Osteocyte (in vitro differentiated cells): Measurements from ENCODE around the gene NFYC. TPM values are rescaled to one million over a fixed set of nuclear protein-coding genes. Genes with fewer than 3 reads are reported as not detected.
A peak's percentile ranks its signal among the peaks of the same experiment; 100 is the strongest.

Experiments
- DNase-seq: peaks from one replicate; pipeline ENCODE4 v3.0.0; 2021; ENCODE audit warnings: mixed read lengths; ENCODE audit not compliant: unreplicated experiment; ENCODE audit errors: extremely low spot score
- H3K27ac Mint-ChIP-seq: one replicate; pipeline ENCODE4 v1.8.0; 2021; ENCODE audit warnings: mild to moderate bottlenecking, mixed read lengths; ENCODE audit not compliant: unreplicated experiment
- H3K27me3 Mint-ChIP-seq: one replicate; pipeline ENCODE4 v1.8.0; 2021; ENCODE audit warnings: mixed read lengths; ENCODE audit not compliant: unreplicated experiment
- H3K36me3 Mint-ChIP-seq: one replicate; pipeline ENCODE4 v1.8.0; 2021; ENCODE audit warnings: mixed read lengths; ENCODE audit not compliant: unreplicated experiment
- H3K4me1 Mint-ChIP-seq: one replicate; pipeline ENCODE4 v1.8.0; 2021; ENCODE audit warnings: mixed read lengths; ENCODE audit not compliant: unreplicated experiment
- H3K4me3 Mint-ChIP-seq: one replicate; pipeline ENCODE4 v1.8.0; 2021; ENCODE audit warnings: mild to moderate bottlenecking, moderate library complexity, mixed read lengths; ENCODE audit not compliant: unreplicated experiment
- H3K9me3 Mint-ChIP-seq: one replicate; pipeline ENCODE4 v1.8.0; 2021; ENCODE audit warnings: mixed read lengths; ENCODE audit not compliant: unreplicated experiment
- CTCF ChIP-seq: fragments of 200-600 bp; sonication (generic); IDR thresholded peaks from 2 replicates; pipeline ENCODE4 v1.5.0; 2021; ENCODE audit warnings: antibody characterized with exemption, mild to moderate bottlenecking, moderate library complexity
- total RNA-seq: library from RNA; stranded (reverse); gene quantifications from 2 replicates; pipeline ENCODE4 v1.2.1, GENCODE V29; 2021

Gene NFYC
- total RNA-seq, 1 donor from 2014 or later: 49.0 TPM

- Mint-ChIP-seq H3K4me1 (peaks cover 1% of the 10 kb centered on the region), H3K27ac (no peak overlapping the region), H3K9me3 (no peaks in the 10 kb centered on the region), H3K4me3 (no peak overlapping the region), H3K36me3 (peaks cover 60% of the 10 kb centered on the region), H3K27me3 (no peaks in the 10 kb centered on the region)
- DNase-seq: no peak
- no peak for TF ChIP-seq CTCF
Measured at GRCh38 chr1:40764981-40765380, 73.5 kb downstream of the NFYC start.

DNA sequence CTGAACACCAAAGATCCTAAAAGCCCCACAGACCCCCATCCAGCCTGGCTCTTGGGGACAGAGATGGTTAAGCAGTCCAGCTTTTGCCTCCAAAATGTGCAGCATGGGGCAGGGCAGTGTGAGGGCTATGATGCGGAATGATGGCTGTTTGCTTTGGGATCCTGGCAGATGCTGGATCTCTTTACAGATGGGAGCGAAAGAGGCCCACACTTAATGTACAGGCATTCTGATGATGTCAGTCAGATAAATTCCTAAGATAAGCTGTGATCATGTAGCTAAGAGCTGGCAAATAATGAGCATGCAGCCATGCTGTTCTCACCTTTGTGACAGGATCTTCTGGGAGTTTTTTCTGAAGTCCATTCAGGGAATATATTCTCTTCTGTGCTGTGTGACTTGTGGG is 74.5 kb downstream of the NFYC start:
- TF ChIP-seq CTCF: no peak
- no peak overlapping the region for H3K4me3 Mint-ChIP-seq
- no peaks in the 10 kb centered on the region for H3K27me3 Mint-ChIP-seq
- DNase-seq: no peak
- peaks cover 6% of the 10 kb centered on the region for H3K4me1 Mint-ChIP-seq
- no peak overlapping the region for H3K27ac Mint-ChIP-seq
- peaks cover 64% of the 10 kb centered on the region for H3K36me3 Mint-ChIP-seq
- H3K9me3 Mint-ChIP-seq: no peaks in the 10 kb centered on the region

DNA sequence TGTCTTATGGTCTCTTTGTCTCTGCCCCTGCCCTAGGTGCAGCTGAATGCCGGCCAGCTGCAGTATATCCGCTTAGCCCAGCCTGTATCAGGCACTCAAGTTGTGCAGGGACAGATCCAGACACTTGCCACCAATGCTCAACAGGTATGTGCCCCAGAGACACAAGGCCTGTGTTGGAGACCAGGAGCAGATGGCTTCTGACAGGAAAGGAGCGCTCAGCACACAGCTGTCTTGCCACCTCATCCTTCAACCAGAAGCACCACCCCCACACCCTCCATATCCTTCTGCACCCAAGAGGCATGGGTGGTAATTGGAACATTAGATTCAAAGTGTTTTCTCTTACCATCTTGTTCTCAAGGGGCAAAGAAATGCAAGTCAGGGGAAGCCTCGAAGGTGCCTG is 75.1 kb downstream of the NFYC start:
- DNase-seq: no peak
- no peak overlapping the region for H3K27ac Mint-ChIP-seq
- TF ChIP-seq CTCF: no peak
- peaks cover 7% of the 10 kb centered on the region for H3K4me1 Mint-ChIP-seq
- H3K27me3 Mint-ChIP-seq: no peaks in the 10 kb centered on the region
- no peaks in the 10 kb centered on the region for H3K9me3 Mint-ChIP-seq
- H3K4me3 Mint-ChIP-seq: no peak overlapping the region
- peaks cover 67% of the 10 kb centered on the region for H3K36me3 Mint-ChIP-seq

- no peak for TF ChIP-seq CTCF
- Mint-ChIP-seq H3K4me1 (peaks cover 14% of the 10 kb centered on the region), H3K27me3 (no peaks in the 10 kb centered on the region), H3K9me3 (no peaks in the 10 kb centered on the region), H3K27ac (no peak overlapping the region), H3K36me3 (peaks cover 64% of the 10 kb centered on the region), H3K4me3 (no peak overlapping the region)
- no peak for DNase-seq
Measured at GRCh38 chr1:40768146-40768990, 76.9 kb downstream of the NFYC start.

GRCh38 chr1:40769815-40770214 is 78.3 kb downstream of the NFYC start:
- H3K27me3 Mint-ChIP-seq: no peaks in the 10 kb centered on the region
- no peak overlapping the region for H3K4me3 Mint-ChIP-seq
- peaks cover 26% of the 10 kb centered on the region for H3K4me1 Mint-ChIP-seq
- H3K27ac Mint-ChIP-seq: no peak overlapping the region
- no peaks in the 10 kb centered on the region for H3K9me3 Mint-ChIP-seq
- DNase-seq: no peak
- TF ChIP-seq CTCF: peak; percentile 38
- H3K36me3 Mint-ChIP-seq: peaks cover 54% of the 10 kb centered on the region
